Hepatocyte (in vitro differentiated cells): ENCODE data around the gene WFDC9. TPM values are rescaled to one million over a fixed set of nuclear protein-coding genes. Genes with fewer than 3 reads are reported as not detected.
"Not testable (repeated sequence)": the region's sequence is repeated elsewhere in the genome, so short reads cannot be mapped to it uniquely, and the experiment has no call there.

ENCODE experiments used
- DNase-seq: peaks from one replicate; pipeline ENCODE4 v3.0.0-alpha.2; 2016; ENCODE audit warnings: low spot score
- H2AFZ ChIP-seq: fragments of 200-600 bp; sonication (generic); 2 replicates; pipeline ENCODE4 v1.6.0; 2016; ENCODE audit warnings: antibody characterized with exemption, mild to moderate bottlenecking
- H3K27ac ChIP-seq: fragments of 200-600 bp; sonication (generic); 2 replicates; pipeline ENCODE4 v1.5.1; 2016; ENCODE audit warnings: mild to moderate bottlenecking
- H3K27me3 ChIP-seq: fragments of 200-600 bp; sonication (generic); 2 replicates; pipeline ENCODE4 v1.6.1; 2016
- H3K36me3 ChIP-seq: fragments of 200-600 bp; sonication (generic); replicated peaks from 2 replicates; pipeline ENCODE4 v1.5.1; 2016; ENCODE audit warnings: low read depth; ENCODE audit not compliant: insufficient read depth
- H3K4me1 ChIP-seq: fragments of 200-600 bp; sonication (generic); 2 replicates; pipeline ENCODE4 v1.5.1; 2016; ENCODE audit warnings: mild to moderate bottlenecking, moderate library complexity; ENCODE audit not compliant: insufficient read depth
- H3K4me2 ChIP-seq: fragments of 200-600 bp; sonication (generic); 2 replicates; pipeline ENCODE4 v1.6.0; 2016
- H3K4me3 ChIP-seq: fragments of 200-600 bp; sonication (generic); 2 replicates; pipeline ENCODE4 v1.5.1; 2016; ENCODE audit warnings: mild to moderate bottlenecking
- H3K79me2 ChIP-seq: fragments of 200-600 bp; sonication (generic); 2 replicates; pipeline ENCODE4 v1.6.0; 2017; ENCODE audit warnings: mild to moderate bottlenecking
- H3K9me2 ChIP-seq: fragments of 200-600 bp; sonication (generic); replicated peaks from 2 replicates; pipeline ENCODE4 v1.6.0; 2017; ENCODE audit warnings: mild to moderate bottlenecking; ENCODE audit not compliant: insufficient read depth
- H3K9me3 ChIP-seq: fragments of 200-600 bp; sonication (generic); 2 replicates; pipeline ENCODE4 v1.5.1; 2016; ENCODE audit warnings: low read depth, mild to moderate bottlenecking
- H4K20me1 ChIP-seq: fragments of 200-600 bp; sonication (generic); 2 replicates; pipeline ENCODE4 v1.6.0; 2016; ENCODE audit warnings: mild to moderate bottlenecking; ENCODE audit not compliant: insufficient read depth, poor library complexity, severe bottlenecking
- EZH2 ChIP-seq: fragments of 200-600 bp; sonication (generic); IDR thresholded peaks from 2 replicates; pipeline ENCODE4 v1.6.1; 2016; ENCODE audit warnings: antibody characterized with exemption, mild to moderate bottlenecking, borderline replicate concordance
- EZH2phosphoT487 ChIP-seq: fragments of 200-600 bp; sonication (generic); IDR thresholded peaks from one replicate; pipeline ENCODE4 v1.6.1; 2018; ENCODE audit warnings: antibody characterized with exemption, mild to moderate bottlenecking, low read depth, moderate library complexity; ENCODE audit not compliant: unreplicated experiment, severe bottlenecking
- WGBS: methylation state at CpG from one replicate; pipeline ENCODE4 v1.1.6; 2016; ENCODE audit warnings: low lambda C conversion rate; ENCODE audit errors: missing lambda C conversion rate; 5-methylcytosine and 5-hydroxymethylcytosine counted together
- polyA plus RNA-seq: library from polyadenylated mRNA; unstranded; fragments of >200 nt; fragmentation: Nextera tagmentation; extraction: Ambion mirVana; gene quantifications from 2 replicates; pipeline ENCODE4 v1.2.1, GENCODE V29; 2016
- small RNA-seq: library from RNA; depleted of rRNA; stranded (forward); fragments of <200 nt; gene quantifications from one replicate; pipeline ENCODE3, GENCODE V24; 2014
- total RNA-seq: library from RNA; depleted of rRNA; stranded (reverse); fragments of >200 nt; gene quantifications from 2 replicates; pipeline ENCODE4 v1.2.3, GENCODE V29; 2014
- TF ChIP-seq, protein P1 (sequence below): fragments of 200-600 bp; sonication (generic); IDR thresholded peaks from 2 replicates; pipeline ENCODE4 v1.5.1; 2016; ENCODE audit warnings: antibody characterized with exemption, mild to moderate bottlenecking; ENCODE audit not compliant: poor library complexity

The WFDC9 gene
- total and polyA plus RNA-seq, 2 experiments from 2014 or later, result not detected

DNA sequence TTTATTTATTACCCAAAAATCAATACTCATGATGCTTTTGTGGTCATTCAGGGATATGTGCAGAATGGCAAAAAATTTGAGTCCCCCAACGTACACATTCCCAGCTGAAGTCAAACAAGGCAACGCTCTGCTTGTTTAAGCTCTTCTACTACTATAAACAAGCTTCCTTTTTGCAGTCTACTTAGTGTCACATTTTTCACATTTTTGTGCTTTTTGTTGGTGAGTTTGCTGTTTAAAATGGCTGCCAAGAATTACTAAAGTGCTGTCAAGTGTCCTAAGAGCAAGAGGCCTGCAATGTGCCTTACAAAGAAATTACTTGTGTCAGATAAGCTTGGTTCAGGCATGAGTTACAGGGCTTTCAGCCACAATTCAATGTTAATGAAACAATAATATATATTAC, 54.1 kb downstream of the WFDC9 start:
- Histone ChIP-seq H3K9me3 (no peaks in the 10 kb centered on the region), H3K4me2 (no peak overlapping the region), H2AFZ (no peak overlapping the region), H3K27me3 (no peaks in the 10 kb centered on the region), H3K4me3 (no peak overlapping the region), H3K27ac (no peak overlapping the region), H3K79me2 (no peaks in the 10 kb centered on the region), H3K9me2 (no peaks in the 10 kb centered on the region), H3K4me1 (no peaks in the 10 kb centered on the region), H4K20me1 (no peaks in the 10 kb centered on the region), H3K36me3 (no peaks in the 10 kb centered on the region)
- DNase-seq, result no peak
- WGBS, result 6% methylated on average over 2 of the region's 2 CpGs
- no peak for TF ChIP-seq EZH2
- no peak for TF ChIP-seq EZH2phosphoT487
- TF ChIP-seq, protein P1, sequence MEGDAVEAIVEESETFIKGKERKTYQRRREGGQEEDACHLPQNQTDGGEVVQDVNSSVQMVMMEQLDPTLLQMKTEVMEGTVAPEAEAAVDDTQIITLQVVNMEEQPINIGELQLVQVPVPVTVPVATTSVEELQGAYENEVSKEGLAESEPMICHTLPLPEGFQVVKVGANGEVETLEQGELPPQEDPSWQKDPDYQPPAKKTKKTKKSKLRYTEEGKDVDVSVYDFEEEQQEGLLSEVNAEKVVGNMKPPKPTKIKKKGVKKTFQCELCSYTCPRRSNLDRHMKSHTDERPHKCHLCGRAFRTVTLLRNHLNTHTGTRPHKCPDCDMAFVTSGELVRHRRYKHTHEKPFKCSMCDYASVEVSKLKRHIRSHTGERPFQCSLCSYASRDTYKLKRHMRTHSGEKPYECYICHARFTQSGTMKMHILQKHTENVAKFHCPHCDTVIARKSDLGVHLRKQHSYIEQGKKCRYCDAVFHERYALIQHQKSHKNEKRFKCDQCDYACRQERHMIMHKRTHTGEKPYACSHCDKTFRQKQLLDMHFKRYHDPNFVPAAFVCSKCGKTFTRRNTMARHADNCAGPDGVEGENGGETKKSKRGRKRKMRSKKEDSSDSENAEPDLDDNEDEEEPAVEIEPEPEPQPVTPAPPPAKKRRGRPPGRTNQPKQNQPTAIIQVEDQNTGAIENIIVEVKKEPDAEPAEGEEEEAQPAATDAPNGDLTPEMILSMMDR, result no peak

DNA sequence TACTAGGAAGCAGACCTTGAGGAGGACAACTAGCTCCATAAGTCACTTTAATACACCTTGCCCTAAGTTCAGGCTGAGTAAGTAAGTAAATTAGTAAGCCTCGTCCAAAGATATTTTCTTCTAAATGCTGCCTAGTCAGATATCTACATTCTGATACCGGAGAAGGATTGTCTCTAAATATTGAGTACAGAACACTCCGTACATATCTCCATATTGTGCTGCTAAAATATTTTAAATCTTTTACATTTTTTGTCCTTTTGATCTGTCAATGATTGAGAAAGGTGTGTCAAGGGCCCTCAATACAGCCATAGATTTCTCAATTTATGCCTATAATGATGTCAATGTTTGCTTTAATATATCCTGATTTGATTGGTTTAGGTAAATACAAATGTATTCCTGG, 55.2 kb downstream of the WFDC9 start:
- no peaks in the 10 kb centered on the region for H3K9me2 ChIP-seq
- no peaks in the 10 kb centered on the region for H3K9me3 ChIP-seq
- 84% methylated on average over 3 of the region's 3 CpGs for WGBS
- H4K20me1 ChIP-seq, result no peaks in the 10 kb centered on the region
- H3K4me2 ChIP-seq, result no peak overlapping the region
- no peaks in the 10 kb centered on the region for H3K36me3 ChIP-seq
- no peak overlapping the region for H3K4me3 ChIP-seq
- no peak overlapping the region for H3K27ac ChIP-seq
- H3K27me3 ChIP-seq, result no peaks in the 10 kb centered on the region
- DNase-seq, result no peak
- H3K4me1 ChIP-seq, result no peaks in the 10 kb centered on the region
- no peak for TF ChIP-seq EZH2
- no peak for TF ChIP-seq EZH2phosphoT487
- TF ChIP-seq, protein P1, result no peak
- no peak overlapping the region for H2AFZ ChIP-seq
- no peaks in the 10 kb centered on the region for H3K79me2 ChIP-seq

- DNase-seq, H3K9me2 ChIP-seq, H3K27ac ChIP-seq, H3K4me1 ChIP-seq, H4K20me1 ChIP-seq, H3K27me3 ChIP-seq, H3K36me3 ChIP-seq, H2AFZ ChIP-seq, H3K79me2 ChIP-seq, H3K4me2 ChIP-seq, H3K9me3 ChIP-seq, H3K4me3 ChIP-seq: not testable (repeated sequence)
- 76% methylated on average over 1 of the region's 1 CpG for WGBS
Measured at GRCh38 chr20:45569650-45570049, 61.4 kb downstream of the WFDC9 start.

DNA sequence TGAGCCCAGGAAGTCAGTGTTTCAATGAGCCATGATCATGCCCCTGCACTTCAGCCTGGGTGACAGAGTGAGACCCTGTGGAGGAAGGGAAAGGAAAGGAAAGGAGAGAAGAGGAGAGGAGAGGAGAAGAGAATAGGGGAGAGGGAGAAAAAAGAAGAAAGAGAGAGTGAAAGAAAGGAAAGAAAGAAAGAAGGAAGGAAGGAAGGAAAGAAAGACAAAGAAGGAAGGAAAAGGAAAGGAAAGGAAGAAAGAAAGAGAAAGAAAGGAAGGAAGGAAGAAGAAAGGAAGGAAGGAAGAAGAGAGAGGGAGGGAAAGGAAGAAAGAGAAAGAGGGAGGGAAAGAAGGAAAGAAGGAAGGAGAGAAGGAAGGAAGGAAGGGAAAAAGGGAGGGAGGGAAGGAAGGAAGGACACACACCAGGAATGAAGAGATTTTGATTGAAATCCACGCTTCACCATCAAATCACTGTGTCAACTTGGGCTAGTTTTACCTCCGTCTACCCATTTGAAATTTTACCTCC, 66.3 kb downstream of the WFDC9 start:
- WGBS, result 86% methylated on average over 2 of the region's 2 CpGs
- H3K27me3 ChIP-seq, result peaks cover 3% of the 10 kb centered on the region
- no peaks in the 10 kb centered on the region for H3K36me3 ChIP-seq
- H4K20me1 ChIP-seq, result no peaks in the 10 kb centered on the region
- no peaks in the 10 kb centered on the region for H3K9me2 ChIP-seq
- H3K4me3 ChIP-seq, result no peak overlapping the region
- H2AFZ ChIP-seq, result no peak overlapping the region
- no peaks in the 10 kb centered on the region for H3K9me3 ChIP-seq
- no peak overlapping the region for H3K27ac ChIP-seq
- no peaks in the 10 kb centered on the region for H3K4me1 ChIP-seq
- no peak for DNase-seq
- no peaks in the 10 kb centered on the region for H3K79me2 ChIP-seq
- TF ChIP-seq EZH2phosphoT487, result no peak
- no peak for TF ChIP-seq EZH2
- TF ChIP-seq, protein P1, result no peak
- no peak overlapping the region for H3K4me2 ChIP-seq

Small RNA genes lying within 50 kb of the gene (small RNA-seq; reads per million reads assigned to genes)
- gene RNA5SP485, result not detected

Other genes starting within 250 kb of the WFDC9 start
- gene DBNDD2, start 223.0 kb downstream of the WFDC9 start, total RNA-seq, result 12.3 and 12.8 TPM in 2 replicates
- 11.1 and 17.9 TPM in 2 replicates for gene DBNDD2, start 223.0 kb downstream of the WFDC9 start, polyA plus RNA-seq
- gene PIGT, start 215.1 kb downstream of the WFDC9 start, total RNA-seq, result 67.1 TPM in 2 replicates
- 163 and 168 TPM in 2 replicates for gene PIGT, start 215.1 kb downstream of the WFDC9 start, polyA plus RNA-seq
- gene WFDC2, start 161.5 kb downstream of the WFDC9 start, total RNA-seq, result 12.6 and 16.7 TPM in 2 replicates
- gene WFDC2, start 161.5 kb downstream of the WFDC9 start, polyA plus RNA-seq, result 92.1 and 99.1 TPM in 2 replicates
- gene SPINT3, start 115.7 kb downstream of the WFDC9 start, total RNA-seq, result not detected in 2 replicates
- not detected in 2 replicates for gene SPINT3, start 115.7 kb downstream of the WFDC9 start, polyA plus RNA-seq
- not detected in 2 replicates for gene WFDC6, start 91.8 kb downstream of the WFDC9 start, total RNA-seq
- not detected in 2 replicates for gene WFDC6, start 91.8 kb downstream of the WFDC9 start, polyA plus RNA-seq
- gene EPPIN, start 83.9 kb downstream of the WFDC9 start, total RNA-seq, result not detected in 2 replicates
- gene EPPIN, start 83.9 kb downstream of the WFDC9 start, polyA plus RNA-seq, result not detected in 2 replicates
- not detected in 2 replicates for gene WFDC8, start 52.0 kb downstream of the WFDC9 start, total RNA-seq
- not detected in 2 replicates for gene WFDC8, start 52.0 kb downstream of the WFDC9 start, polyA plus RNA-seq
- not detected in 2 replicates for gene WFDC10A, start 1.5 kb downstream of the WFDC9 start, total RNA-seq
- gene WFDC10A, start 1.5 kb downstream of the WFDC9 start, polyA plus RNA-seq, result not detected in 2 replicates
- gene WFDC11, start 39.0 kb upstream of the WFDC9 start, total RNA-seq, result not detected in 2 replicates
- not detected in 2 replicates for gene WFDC11, start 39.0 kb upstream of the WFDC9 start, polyA plus RNA-seq
- not detected in 2 replicates for gene WFDC13, start 70.8 kb upstream of the WFDC9 start, total RNA-seq
- gene WFDC13, start 70.8 kb upstream of the WFDC9 start, polyA plus RNA-seq, result 0.29 TPM in 1 of 2 replicates, not detected in the other
- 2.6 TPM in 1 of 2 replicates, not detected in the other for gene WFDC10B, start 73.7 kb upstream of the WFDC9 start, total RNA-seq
- gene WFDC10B, start 73.7 kb upstream of the WFDC9 start, polyA plus RNA-seq, result 0.62 and 1.9 TPM in 2 replicates
- not detected in 2 replicates for gene SPINT4, start 91.1 kb upstream of the WFDC9 start, total RNA-seq
- not detected in 2 replicates for gene SPINT4, start 91.1 kb upstream of the WFDC9 start, polyA plus RNA-seq
- gene WFDC3, start 160.6 kb upstream of the WFDC9 start, total RNA-seq, result 0.72 and 2.6 TPM in 2 replicates
- gene WFDC3, start 160.6 kb upstream of the WFDC9 start, polyA plus RNA-seq, result 9.9 and 16.8 TPM in 2 replicates
- gene DNTTIP1, start 160.7 kb upstream of the WFDC9 start, total RNA-seq, result 18.8 and 25.2 TPM in 2 replicates
- 60.3 and 65.1 TPM in 2 replicates for gene DNTTIP1, start 160.7 kb upstream of the WFDC9 start, polyA plus RNA-seq
- 21.9 and 26.7 TPM in 2 replicates for gene UBE2C, start 181.4 kb upstream of the WFDC9 start, total RNA-seq
- gene UBE2C, start 181.4 kb upstream of the WFDC9 start, polyA plus RNA-seq, result 46.9 and 49.0 TPM in 2 replicates
- 0.63 TPM in 1 of 2 replicates, not detected in the other for gene TNNC2, start 196.0 kb upstream of the WFDC9 start, total RNA-seq
- 0.51 and 1.8 TPM in 2 replicates for gene TNNC2, start 196.0 kb upstream of the WFDC9 start, polyA plus RNA-seq
- 19.3 and 30.0 TPM in 2 replicates for gene SNX21, start 202.5 kb upstream of the WFDC9 start, total RNA-seq
- gene SNX21, start 202.5 kb upstream of the WFDC9 start, polyA plus RNA-seq, result 32.1 and 32.5 TPM in 2 replicates
- 26.3 and 40.6 TPM in 2 replicates for gene ACOT8, start 226.1 kb upstream of the WFDC9 start, total RNA-seq
- gene ACOT8, start 226.1 kb upstream of the WFDC9 start, polyA plus RNA-seq, result 36.5 and 44.0 TPM in 2 replicates
- gene ZSWIM3, start 226.3 kb upstream of the WFDC9 start, total RNA-seq, result 4.3 and 6.2 TPM in 2 replicates
- 1.3 and 4.1 TPM in 2 replicates for gene ZSWIM3, start 226.3 kb upstream of the WFDC9 start, polyA plus RNA-seq
- 6.4 and 6.9 TPM in 2 replicates for gene ZSWIM1, start 249.9 kb upstream of the WFDC9 start, total RNA-seq
- 4.7 and 5.0 TPM in 2 replicates for gene ZSWIM1, start 249.9 kb upstream of the WFDC9 start, polyA plus RNA-seq